Eye (tissue), 1 donor: ENCODE data around the gene LUZP1.
"Not testable (repeated sequence)": the region's sequence is repeated elsewhere in the genome, so short reads cannot be mapped to it uniquely, and the experiment has no call there.

Source experiments
- DNase-seq: peaks from one replicate; pipeline ENCODE4 v3.0.0-alpha.2; 2015

The LUZP1 gene

GRCh38 chr1:23168445-23169194 is at the start of gene LUZP1:
Gene LUZP1, minus strand, starts transcription at chr1:23168856.
- peak; percentile 97 for DNase-seq

GRCh38 chr1:23217421-23218115 is 48.9 kb upstream of the LUZP1 start, which contains the start of gene HTR1D:
Gene HTR1D, minus strand, starts transcription at chr1:23217502. Its CDS starts 23,283 bp downstream, at chr1:23194219.
- peak; percentile 57 for DNase-seq

GRCh38 chr1:23216771-23217420 is 48.2 kb upstream of the LUZP1 start:
- peak; percentile 63 for DNase-seq

GRCh38 chr1:23215751-23216449 is 47.2 kb upstream of the LUZP1 start:
- DNase-seq: no peak

- DNase-seq: no peak
Observed at GRCh38 chr1:23215291-23215690, 46.6 kb upstream of the LUZP1 start.

- DNase-seq: no peak
Observed at GRCh38 chr1:23214640-23215039, 46.0 kb upstream of the LUZP1 start.

- DNase-seq: no peak
Observed at GRCh38 chr1:23211955-23212354, 43.3 kb upstream of the LUZP1 start.

- DNase-seq: no peak
Observed at GRCh38 chr1:23210963-23211362, 42.3 kb upstream of the LUZP1 start.

- DNase-seq: no peak
Observed at GRCh38 chr1:23210351-23210785, 41.7 kb upstream of the LUZP1 start.

GRCh38 chr1:23209770-23210169 is 41.1 kb upstream of the LUZP1 start:
- no peak for DNase-seq

- no peak for DNase-seq
Observed at GRCh38 chr1:23208527-23208926, 39.9 kb upstream of the LUZP1 start.

GRCh38 chr1:23207733-23208132 is 39.1 kb upstream of the LUZP1 start:
- not testable (repeated sequence) for DNase-seq

- DNase-seq: no peak
Observed at GRCh38 chr1:23202263-23202749, 33.6 kb upstream of the LUZP1 start.

GRCh38 chr1:23200883-23201282 is 32.2 kb upstream of the LUZP1 start:
- DNase-seq: no peak

GRCh38 chr1:23198373-23198772 is 29.7 kb upstream of the LUZP1 start:
- DNase-seq: peak; percentile 37

GRCh38 chr1:23196627-23197328 is 28.1 kb upstream of the LUZP1 start:
- peak; percentile 43 for DNase-seq

GRCh38 chr1:23194119-23194984 is 25.7 kb upstream of the LUZP1 start:
- DNase-seq: no peak

GRCh38 chr1:23193391-23194118 is 24.9 kb upstream of the LUZP1 start:
- no peak for DNase-seq

GRCh38 chr1:23191199-23191598 is 22.5 kb upstream of the LUZP1 start:
- no peak for DNase-seq

- DNase-seq: not testable (repeated sequence)
Observed at GRCh38 chr1:23188936-23189452, 20.3 kb upstream of the LUZP1 start.
